GM21515 (cell line): Measurements from ENCODE around the gene SEL1L3.
"Not testable (repeated sequence)": the region's sequence is repeated elsewhere in the genome, so short reads cannot be mapped to it uniquely, and the experiment has no call there.

Experiments used
- ATAC-seq: cut with Tn5 transposase; IDR thresholded peaks from one replicate; pipeline ENCODE4 v1.9.1; 2021; ENCODE audit not compliant: unreplicated experiment

Gene SEL1L3

DNA sequence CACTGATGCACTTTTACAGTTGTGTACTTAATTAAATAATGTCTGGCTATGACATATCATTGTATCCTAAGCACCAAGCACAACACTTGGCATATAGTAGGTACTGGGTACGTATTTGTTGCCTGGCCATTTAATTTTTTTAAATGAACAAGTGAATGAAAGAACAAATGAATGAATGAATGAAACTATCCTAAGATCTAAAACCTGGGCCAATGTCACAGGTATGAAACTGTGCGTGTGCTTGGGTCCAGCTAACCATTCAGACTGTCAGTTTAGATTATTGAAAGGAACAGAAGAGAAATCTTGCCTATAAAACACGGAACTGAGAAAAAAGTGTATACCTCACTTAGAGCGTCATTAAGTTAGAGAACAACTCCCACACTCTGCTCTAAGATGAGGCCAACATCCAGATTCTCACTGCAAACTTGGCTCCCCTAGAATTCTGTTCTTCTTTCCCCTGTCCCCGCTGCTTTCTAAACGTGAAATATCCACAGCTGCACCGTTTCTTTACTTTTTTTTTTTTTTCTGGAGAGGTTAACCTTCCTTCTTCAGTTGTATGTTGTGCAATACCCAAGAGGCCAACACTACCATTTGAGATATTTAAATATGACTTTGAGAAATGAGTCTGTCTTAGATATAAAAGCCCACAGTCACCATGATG is 17.3 kb upstream of the SEL1L3 start:
- ATAC-seq, result peak; percentile 57

DNA sequence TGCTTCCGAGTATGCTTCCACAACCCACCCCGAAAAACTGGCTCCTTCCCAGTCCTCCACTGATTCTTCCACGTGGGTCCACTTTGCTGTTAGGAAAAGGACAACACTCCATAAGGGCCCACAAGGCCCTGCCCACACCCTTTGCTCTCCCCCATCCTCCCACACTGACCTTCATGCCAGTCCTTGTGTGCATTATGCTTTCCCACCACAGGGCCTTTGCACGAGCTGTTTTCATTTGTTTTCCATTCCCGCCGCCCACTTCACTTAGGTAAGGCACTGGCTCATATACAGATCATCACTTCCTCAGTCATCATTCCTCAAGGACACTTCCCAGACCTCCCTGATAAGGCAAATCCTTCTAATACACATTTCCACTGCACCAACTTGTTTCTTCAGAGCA is 16.8 kb upstream of the SEL1L3 start:
- ATAC-seq, result no peak

DNA sequence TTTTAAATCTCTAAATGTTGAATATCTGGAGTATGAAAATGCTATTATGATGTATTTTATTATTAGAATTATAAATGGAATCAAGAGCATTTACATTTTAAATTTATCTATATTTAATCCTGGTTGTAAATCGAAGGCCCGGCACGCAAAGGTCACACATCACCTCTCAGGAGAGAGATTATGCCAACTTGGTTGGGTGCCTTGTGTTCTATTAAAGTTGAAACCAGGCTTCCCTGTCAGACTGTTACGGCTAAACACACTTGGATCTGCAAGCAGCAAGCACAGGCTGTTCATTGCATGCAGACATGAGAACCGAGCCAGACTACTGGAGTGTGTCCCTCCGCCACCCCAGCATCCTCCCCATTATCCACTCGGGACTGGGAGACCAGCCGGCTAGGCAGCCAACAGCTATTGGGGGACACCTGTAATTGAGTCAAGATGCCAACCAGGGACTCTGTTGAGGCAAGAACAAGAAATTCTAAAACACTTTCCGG is 16.4 kb upstream of the SEL1L3 start:
- ATAC-seq, result no peak

DNA sequence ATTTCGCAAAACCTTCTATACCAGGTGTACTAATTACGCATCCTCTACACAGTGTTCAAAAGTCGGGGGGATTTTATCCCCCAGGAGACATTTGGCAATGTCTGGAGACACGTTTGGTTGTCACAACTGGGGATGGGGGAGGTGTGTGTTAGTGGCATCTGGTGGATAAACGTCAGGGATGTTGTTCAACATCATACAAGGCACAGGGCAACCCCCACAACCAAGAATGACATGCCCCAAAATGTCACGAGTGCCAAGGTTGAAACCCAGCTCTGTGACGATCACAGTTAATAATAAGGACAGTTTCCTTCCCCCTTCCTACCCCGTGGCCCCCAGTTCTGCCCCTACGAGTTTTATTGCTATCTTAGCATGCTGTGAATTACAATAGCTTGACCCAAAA is 15.9 kb upstream of the SEL1L3 start:
- no peak for ATAC-seq

DNA sequence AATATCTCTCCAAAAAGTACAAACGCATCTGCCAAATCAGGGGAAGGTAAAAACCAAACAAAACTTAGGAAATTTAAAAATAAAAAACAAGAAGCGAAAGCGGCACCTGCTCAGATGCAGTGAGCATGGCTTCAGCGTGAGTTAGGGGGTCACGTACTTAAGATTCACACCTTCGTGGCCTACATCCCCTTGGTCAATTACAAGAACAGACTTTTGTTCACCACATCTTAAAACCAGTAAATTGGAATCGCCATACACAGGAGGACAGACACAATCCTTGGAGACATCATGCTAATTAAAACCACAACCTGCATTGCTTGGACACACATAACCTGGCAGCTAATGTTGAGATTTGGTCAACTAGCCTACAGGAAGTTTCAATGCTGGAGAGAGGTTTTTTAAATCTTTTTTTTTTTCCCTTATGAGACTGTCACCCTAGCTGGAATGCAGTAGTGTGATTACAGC is 12.5 kb upstream of the SEL1L3 start:
- peak; percentile 63 for ATAC-seq

DNA sequence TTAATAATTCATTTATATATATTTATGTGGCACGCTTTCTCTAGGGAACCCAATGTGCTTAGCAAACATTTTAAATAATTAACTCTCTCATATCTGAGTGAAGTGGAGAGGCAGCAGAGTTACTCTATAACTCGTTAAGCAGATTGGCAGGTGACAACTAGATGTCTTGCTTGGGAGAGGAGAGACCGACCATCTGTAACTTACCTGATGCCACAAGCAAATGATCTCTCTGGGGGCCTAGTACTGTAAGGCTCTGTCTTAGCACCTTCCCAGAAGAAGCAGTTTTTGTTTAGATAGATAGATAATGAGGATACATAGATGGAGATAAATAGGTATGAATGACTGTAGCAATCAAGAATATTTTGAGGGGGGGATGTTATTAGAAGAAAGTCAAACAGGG is 11.9 kb upstream of the SEL1L3 start:
- peak; percentile 44 for ATAC-seq

DNA sequence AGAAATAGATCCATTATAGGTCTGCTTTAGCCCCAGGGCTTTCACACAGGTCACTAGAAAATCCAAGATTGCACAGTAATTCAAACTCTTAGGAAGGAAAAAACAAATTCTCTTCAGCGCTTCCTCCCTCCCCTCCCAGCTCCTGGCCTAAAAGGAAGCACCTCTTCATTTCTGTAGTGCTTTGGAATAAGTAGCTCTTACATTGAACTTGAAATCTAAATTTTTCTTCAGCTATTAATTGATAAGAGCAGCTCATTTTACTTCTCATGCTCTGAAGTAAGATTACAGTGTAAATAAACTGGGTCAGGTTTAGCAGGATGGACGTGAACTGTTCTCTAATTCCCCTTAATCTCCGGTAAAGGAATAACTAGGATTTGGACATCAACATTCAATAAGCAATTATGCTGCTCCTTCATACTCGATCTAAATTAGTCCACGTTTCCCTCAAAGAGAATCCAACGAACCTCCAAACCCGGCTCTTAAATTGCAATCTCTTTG is 10.9 kb upstream of the SEL1L3 start:
- no peak for ATAC-seq

DNA sequence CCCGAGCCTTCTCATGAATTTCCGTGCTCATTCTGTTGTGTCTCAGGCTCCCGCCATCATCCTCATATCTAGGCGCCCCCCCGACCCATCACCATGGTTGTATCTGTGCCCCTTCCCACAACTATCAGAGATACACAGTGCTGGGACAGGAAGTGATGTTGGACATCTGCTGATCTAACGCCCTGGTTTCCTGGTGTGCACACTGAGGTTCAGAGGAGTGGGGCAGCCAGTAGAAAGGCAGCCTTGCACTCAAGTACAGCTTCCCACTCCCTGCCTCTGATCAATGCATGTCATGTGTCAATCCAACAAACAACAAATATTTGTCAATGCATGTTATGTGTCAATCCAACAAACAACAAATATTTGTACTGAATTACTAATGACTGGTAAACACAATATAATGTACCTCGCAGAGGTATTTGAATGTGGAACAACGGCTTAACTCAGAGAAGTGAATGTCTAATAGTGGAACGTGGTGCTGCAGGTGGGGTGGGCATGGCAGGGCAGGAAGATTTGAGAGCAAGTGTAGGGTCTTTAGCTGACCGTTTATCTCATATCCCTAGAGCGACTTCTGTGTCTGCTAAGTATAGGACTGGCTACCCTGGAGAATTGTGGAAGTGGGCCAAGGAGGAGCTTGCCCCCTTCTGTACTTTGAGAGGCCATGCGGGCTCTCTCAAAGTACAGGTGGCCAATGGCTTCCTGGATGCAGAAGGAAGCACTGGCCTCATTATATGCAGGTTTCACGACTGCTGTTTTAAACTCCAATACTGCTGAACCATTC is 10.3 kb upstream of the SEL1L3 start:
- no peak for ATAC-seq

DNA sequence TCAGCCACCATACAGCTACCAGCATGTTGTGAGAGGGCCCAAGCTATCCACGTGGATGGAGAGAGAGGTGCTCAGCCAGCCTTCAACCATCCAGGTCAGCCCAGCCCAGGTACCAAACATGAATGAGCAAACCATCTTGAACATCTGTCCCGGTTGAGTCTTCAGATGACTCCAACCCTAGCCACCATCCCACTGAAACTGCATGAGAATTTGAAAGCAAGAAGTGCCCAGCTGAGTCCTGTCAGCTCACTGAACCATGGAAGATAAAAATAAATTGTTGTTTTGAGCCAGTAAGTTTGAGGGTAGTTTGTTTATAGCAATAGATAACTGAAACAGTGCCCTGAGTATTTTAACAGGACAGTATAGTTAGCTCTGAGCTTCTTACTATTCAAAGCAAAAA is 7.3 kb upstream of the SEL1L3 start:
- ATAC-seq, result peak; percentile 44

DNA sequence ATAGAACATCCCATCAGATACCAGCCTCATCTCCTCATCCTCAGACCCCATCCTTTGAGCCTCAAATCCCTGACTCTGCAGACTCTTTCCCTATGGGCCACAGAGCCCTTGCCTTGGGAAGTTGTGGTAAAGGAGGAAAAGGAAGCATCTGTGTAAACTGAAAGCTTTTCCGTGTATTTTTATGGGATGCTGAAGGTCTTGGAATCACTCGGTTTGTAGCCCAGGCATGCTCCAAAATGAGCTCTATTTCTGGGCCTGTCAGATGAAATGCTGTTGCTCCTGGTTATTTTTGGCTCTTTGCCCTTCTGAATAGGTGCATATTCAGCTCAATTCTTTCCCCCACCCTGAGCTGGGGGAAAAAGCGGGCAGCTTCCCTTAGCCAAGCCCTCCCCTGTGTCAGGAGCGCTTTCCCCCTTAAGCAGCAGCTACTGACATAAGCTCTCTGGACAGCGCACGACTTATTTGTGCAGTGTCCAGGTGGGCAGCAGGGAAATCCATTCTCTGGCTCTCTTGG is 5.0 kb upstream of the SEL1L3 start:
- no peak for ATAC-seq

DNA sequence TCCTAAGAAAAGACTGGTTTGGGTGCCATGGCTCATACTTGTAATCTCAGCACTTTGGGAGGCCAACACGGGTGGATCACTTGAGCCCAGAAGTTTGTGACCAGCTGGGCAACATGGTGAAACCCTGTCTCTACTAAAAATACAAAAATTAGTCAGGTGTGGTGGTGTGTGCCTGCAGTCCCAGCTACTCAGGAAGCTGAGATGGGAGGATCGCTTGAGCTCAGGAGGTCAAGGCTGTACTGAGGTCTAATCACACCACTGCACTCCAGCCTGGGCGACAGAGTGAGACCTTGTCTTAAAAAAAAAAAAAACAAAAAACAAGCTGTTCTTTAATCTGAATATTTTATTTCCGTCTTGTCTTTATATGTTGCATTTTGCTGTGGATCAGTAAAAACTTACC is 3.6 kb upstream of the SEL1L3 start:
- ATAC-seq, result not testable (repeated sequence)

DNA sequence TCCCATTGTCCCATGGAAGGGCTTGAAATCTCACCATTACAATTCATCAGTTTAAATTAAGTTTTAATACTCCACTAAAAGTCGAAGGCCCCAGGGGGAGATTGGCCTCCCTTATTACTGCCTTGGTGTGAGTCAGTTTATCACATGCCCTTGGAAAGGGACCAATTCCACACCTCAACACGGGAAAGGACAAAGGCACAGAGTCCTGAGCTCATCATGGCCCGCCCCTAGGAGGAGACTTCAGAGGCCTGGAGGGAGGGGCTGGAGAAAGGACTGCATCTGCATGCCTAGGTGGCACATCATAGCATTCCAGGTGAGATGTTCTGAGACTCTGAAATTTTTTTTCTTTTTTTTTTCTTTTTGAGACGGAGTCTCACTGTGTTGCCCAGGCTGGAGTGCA is 2.8 kb upstream of the SEL1L3 start:
- no peak for ATAC-seq

DNA sequence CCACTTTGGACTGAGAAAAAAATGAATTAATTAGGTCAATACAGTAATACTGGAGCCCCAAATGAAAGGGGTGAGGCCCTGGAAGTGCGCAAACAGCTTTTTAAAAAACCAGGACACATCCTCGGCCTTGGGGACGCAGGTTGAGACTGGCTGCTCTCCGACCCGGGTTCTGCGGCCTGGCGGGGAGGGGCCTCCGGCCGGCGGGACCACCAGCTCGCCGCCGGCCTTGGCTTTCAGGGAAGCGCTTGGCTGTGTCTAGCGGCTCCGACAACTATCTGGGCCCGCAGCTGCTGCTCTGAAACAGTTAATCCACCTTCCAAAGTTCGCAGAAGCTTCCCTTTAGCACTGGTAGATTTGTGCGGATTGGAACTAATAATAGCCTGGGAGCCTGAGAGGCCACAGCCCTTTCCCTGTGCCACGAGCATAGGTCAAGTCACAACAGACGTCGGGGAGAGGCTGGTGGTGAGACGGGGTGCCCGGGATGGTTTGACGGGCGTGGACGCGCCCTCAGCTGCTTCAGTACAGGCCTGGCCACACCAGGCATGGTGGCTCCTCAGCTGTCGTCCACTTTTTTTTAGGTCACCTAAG is 1.1 kb upstream of the SEL1L3 start:
- no peak for ATAC-seq

DNA sequence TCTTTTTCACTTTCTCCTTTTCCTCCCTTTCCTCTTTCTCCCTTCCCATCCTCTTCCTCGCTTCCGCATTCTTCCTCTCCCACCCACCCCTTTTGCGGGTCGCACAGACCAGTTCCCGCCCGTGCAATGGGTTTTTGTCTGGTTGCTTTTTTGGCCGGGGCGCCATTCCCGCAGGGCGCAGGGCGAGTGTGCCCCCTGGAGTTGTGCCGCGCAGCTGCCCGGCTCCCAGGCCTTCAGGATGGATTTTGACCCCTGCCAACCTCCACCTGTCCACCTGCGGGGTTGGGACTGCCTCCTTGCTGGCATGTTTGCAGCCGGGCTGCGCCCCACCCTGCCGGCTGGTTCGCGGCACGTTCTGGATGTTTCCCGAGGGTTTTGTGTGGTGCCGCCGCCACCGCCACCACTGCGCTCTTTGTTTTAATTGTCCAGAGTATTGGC is 578 bp upstream of the SEL1L3 start:
- no peak for ATAC-seq

DNA sequence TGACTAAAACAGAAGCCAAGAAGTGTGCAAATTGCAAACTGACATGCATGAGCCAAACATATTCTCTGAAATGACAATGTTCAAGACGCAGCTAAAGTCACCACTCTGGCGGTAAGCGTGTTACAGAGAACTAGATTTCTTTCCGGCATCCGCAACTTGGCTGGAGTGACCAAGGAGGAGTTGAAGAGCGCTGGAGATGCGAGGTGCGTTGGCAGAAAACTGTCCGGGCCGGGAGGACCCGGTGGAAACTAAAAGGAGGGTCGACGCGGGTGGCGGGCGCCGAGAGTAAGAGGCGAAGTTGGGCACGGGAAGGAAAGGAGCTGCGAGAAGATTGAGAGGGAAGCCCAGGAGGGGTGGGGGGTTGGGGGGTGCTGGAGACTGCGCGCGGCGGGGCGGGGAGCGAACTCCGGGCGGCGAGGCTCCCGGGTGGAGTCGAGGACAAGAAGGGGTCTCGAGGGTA is 807 bp downstream of the SEL1L3 start:
- no peak for ATAC-seq

DNA sequence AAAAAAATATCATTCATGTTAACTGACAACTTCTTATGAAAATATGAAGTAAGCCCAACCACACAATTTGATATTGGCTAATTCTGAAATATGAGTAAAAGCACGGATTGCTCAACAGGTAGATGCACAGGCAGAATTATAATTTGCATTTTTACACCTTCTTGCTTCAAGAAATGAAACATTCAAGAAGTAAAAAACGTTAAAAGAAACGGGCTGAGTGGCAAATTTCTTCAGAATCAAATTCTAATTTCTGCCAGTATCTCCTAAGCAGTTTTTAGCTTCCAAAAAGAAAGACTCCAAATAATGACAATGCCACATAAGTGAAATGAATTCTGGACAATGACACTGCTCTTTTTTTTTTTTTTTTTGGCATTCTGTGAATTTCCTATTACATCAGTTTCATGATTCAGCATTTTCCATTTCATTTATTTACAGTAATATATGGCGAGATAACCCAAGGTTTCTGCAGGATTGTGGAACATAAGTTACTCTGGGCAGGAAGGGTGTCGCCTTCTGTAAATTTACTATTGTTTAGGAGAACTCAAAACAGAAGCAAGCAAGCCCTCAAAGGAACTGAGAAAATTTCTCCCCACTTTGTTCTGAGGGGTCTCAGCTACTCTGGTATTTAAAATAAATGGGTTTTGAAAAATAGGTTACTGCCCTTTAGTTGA is 1.4 kb downstream of the SEL1L3 start:
- ATAC-seq, result no peak

DNA sequence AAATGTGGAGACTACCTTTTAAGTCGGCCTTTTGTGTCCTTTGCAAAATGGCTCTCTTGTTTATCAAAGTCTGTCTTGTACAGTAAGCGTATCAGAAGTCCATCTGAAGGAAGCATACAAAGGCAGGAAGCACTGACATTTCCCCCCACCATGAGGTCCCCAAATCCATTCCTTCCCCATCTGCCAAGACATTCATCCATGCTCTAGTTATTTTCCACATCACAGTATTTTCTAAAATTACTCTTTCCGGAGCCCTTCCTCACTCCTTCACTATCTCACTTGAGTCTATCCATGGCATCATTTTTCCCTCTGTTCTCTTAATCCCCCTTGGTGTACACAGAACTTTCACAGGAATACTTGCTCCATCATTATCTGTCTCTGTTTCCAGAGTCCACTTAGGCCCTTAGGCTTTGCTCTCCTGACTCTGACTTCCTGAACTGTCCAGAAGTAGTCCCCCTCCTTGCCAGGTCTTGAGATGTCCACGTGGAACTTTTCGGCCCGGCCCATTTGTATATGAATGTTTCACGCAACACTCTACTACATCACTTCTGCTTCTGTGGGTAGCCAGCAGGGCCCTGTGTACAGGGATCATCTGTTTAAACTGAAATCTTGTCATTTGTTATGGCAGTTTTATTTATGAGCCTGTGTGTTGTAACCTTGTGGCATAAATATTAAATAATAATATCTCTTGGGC is 2.1 kb downstream of the SEL1L3 start:
- no peak for ATAC-seq

DNA sequence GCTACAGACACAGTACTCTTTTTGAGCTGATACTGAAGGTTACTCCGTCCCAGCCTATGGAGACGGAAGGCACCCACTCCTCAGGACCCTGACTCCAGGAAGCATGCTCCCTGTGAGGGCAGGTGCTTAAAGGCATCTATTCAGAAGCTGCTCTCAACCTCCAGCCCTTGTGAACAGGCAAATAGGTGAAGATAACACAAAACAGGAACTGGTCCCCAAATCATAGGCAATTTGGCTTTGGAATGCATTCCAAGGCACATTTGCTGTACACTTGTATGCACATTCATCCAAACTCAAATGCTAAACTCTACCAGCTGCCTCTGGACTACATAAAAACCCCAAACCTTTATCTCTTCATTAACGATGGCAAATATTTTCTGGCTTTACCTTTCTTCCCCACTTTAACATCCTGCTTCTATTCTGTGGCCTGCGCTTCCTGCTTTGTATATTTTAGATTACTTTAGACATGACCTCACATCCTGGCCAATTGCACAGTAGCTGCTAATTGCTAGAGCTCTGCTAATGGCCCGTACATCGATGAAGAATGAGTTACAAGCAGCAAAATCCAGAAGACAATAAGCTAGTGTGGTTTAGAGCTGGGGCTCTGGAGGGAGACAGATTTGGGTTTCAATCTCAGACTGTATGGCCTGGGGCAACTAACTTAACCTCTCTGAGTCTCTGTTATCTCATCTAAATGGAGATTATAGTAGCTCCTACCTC is 3.2 kb downstream of the SEL1L3 start:
- ATAC-seq, result peak; percentile 42

DNA sequence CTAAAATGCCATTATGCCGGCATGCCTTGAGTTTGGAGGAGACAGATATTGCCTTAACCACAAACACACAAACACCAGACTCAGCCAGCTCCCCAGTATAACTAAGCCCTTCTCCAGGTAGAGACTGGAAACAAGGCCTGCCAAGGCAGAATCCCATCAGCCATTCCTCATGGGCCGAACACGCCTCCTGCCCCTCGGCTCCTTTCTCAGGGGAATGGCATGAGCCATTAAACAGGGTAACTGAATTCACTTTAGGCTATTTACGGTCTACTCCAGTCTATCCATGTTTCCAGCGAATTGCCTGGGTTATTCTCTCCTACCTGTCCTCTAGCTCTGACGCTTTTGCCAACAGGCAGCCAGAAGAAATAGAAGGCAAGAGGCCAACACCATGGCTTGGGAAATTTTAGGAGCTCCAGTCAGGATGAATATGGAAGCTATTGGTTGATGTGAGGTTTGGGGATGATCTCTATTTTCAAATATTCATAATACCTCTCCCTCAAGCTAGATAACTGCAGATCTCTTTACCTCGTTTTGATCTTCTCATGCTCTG is 4.9 kb downstream of the SEL1L3 start:
- ATAC-seq, result no peak
